Urinary bladder (tissue), 4 donors: ENCODE results near the gene STK32B. TPM values are rescaled to one million over a fixed set of nuclear protein-coding genes. Genes with fewer than 3 reads are reported as not detected.
"Not testable (repeated sequence)": the region's sequence is repeated elsewhere in the genome, so short reads cannot be mapped to it uniquely, and the experiment has no call there.

Experiments used
- DNase-seq: peaks from one replicate; pipeline ENCODE4 v3.0.0-alpha.2; 2015; ENCODE audit errors: extremely low spot score
- H3K27ac ChIP-seq: one replicate; pipeline ENCODE4 v1.5.1; 2013; ENCODE audit warnings: low read depth, mild to moderate bottlenecking, moderate library complexity
- H3K36me3 ChIP-seq: one replicate; pipeline ENCODE4 v1.6.1; 2013; ENCODE audit warnings: mild to moderate bottlenecking, moderate library complexity; ENCODE audit not compliant: insufficient read depth
- H3K4me1 ChIP-seq: one replicate; pipeline ENCODE4 v1.6.1; 2013; ENCODE audit warnings: mild to moderate bottlenecking, moderate library complexity; ENCODE audit not compliant: insufficient read depth
- H3K4me3 ChIP-seq: one replicate; pipeline ENCODE4 v1.5.1; 2013; ENCODE audit warnings: low read depth, low read length
- WGBS: extraction: QIAGEN DNeasy Blood & Tissue Kit; methylation state at CpG from one replicate; pipeline ENCODE4 v1.1.7; 2013; 5-methylcytosine and 5-hydroxymethylcytosine counted together
- polyA plus RNA-seq: library from polyadenylated mRNA; stranded (reverse); fragments of 200-250 nt; gene quantifications from one replicate; pipeline ENCODE4 v1.2.3, GENCODE V29; 2013
- total RNA-seq: library from RNA; depleted of rRNA; stranded (reverse); fragments of >200 nt; gene quantifications from one replicate; pipeline ENCODE4 v1.2.3, GENCODE V29; 2014
- donor health status: healthy with polysubstance abuse.
- donor health status: healthy.

The STK32B gene
- total and polyA plus RNA-seq, 2 donors = 2.1 to 12.1 TPM

DNA sequence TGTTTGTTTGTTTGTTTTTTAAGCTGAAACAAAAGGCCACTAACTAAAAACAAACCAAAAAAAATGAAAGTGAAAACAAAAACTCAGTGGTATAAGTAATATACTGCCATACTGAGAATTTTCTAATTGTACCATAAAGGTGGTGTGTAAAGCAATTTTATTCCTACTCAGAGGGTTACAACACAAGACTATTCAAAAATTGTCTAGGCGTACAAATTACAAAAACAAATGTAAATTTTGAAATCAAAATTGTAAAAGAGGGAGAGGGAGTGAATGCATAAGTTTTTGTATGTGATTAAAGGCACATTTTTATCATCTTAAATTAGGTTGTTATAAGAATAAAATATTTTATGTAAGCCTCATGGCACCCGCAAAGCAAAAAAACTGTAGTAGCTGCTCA, 232.6 kb downstream of the STK32B start:
- Histone ChIP-seq H3K27ac (no peak overlapping the region), H3K36me3 (no peaks in the 10 kb centered on the region), H3K4me1 (no peaks in the 10 kb centered on the region), H3K4me3 (no peak overlapping the region)
- DNase-seq = no peak
- 93% methylated on average over 2 of the region's 2 CpGs for WGBS

DNA sequence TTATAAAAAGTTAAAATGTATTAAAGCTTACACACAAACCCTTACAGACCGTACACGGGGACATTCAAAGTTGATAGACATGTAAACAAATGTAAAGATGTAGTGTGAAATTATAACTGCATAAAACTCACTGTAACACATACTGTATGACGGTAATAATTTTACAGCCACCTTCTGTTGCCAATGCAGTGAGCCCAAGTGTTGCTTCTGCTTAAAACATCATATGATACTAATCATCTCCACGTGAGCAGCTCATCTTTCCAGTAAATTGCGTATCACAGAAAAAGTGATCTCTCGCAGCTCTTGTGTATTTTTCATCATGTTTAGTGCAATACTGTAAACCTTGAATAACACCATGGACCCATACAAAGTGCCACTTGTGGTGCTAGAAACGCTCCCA, 233.2 kb downstream of the STK32B start:
- Histone ChIP-seq H3K4me1 (no peaks in the 10 kb centered on the region), H3K27ac (no peak overlapping the region), H3K4me3 (no peak overlapping the region), H3K36me3 (no peaks in the 10 kb centered on the region)
- WGBS = 87% methylated on average over 7 of the region's 7 CpGs
- DNase-seq = no peak

DNA sequence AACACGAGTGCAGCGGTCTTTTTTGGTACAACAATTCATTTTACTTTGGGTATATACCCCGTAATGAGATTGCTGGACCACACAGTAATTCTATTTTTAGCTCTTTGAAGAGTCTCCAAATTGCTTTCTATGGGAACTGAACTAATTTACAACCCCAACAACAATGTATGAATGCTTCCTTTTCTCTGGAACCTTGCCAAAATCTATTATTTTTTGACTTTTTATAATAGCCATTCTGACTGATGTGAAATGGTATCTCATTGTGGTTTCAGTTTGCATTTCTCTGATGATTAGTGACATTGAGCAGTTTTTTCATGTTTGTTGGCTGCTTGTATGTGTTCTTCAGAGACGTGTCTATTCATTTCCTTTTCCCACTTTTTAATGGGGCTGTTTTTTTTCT, 240.8 kb downstream of the STK32B start:
- DNase-seq = no peak
- no peaks in the 10 kb centered on the region for H3K4me1 ChIP-seq
- H3K36me3 ChIP-seq = no peaks in the 10 kb centered on the region
- H3K4me3 ChIP-seq = no peak overlapping the region
- WGBS = 71% methylated on average over 4 of the region's 4 CpGs
- no peak overlapping the region for H3K27ac ChIP-seq

DNA sequence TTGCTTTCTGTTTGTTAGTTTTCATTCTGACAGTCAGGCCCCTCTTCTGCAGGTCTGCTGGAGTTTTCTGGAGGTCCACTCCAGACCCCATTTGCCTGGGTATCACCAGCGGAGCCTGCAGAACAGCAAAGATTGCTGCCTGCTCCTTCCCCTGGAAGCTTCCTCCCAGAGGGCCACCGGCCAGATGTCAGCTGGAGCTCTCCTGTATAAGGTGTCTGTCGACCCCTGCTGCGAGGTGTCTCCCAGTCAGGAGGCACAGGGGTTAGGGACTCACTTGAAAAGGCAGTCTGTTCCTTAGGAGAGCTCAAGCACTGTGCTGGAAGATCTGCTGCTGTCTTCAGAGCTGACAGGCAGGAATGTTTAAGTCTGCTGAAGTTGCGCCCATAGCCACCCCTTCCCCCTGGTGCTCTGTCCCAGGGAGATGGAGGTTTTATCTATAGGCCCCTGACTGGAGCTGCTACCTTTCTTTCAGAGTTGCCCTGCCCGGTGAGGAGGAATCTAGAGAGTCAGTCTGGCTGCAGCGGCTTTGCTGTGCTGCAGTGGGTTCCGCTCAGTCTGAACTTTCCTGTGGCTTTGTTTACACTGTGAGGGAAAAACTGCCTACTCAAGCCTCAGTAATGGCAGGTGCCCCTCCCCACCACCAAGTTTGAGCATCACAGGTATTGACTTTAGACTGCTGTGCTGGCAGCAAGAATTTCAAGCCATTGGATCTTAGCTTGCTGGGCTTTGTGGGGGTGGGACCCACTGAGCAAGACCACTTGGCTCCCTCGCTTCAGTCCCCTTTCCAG, 246.9 kb downstream of the STK32B start:
- not testable (repeated sequence) for DNase-seq, H3K36me3 ChIP-seq, H3K27ac ChIP-seq, H3K4me3 ChIP-seq, H3K4me1 ChIP-seq
- WGBS = 87% methylated on average over 9 of the region's 9 CpGs

DNA sequence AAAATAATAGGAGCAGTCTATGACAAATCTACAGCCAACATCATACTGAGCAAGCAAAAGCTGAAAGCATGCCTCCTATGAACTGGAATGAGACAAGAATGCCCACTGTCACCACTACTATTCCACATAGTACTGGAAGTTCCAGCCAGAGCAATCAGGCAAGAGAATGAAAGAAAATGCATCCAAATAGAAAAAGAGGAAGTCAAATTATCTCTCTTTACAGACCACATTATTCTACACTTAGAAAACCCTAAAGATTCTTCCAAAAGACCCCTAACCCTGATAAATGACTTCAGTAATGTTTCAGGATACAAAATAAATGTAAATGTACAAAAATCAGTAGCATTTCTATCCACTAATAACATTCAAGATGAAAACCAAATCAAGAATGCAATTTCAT, 249.0 kb downstream of the STK32B start:
- H3K27ac ChIP-seq = no peak overlapping the region
- no peaks in the 10 kb centered on the region for H3K4me1 ChIP-seq
- H3K36me3 ChIP-seq = no peaks in the 10 kb centered on the region
- H3K4me3 ChIP-seq = no peak overlapping the region
- DNase-seq = no peak

DNA sequence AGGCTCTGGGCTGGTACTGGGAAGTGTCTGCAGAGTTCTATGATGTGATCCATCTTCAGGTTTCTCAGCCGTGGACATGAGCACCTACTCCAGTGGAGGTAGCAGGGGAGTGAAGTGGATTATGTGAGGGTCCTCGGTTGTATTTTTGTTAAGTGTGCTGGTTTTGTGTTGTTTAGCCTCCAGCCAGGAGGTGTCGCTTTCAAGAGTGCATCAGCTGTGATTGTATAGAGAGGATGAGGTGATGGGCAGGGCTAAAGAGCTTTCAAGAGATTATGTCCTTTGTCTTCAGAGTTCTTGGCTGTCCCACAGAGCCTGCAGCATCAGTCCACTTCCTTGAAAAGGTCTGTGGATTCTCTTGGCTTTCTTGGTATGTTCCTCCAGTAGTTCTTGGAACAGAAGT, 256.6 kb downstream of the STK32B start:
- H3K27ac ChIP-seq = no peak overlapping the region
- 92% methylated on average over 3 of the region's 3 CpGs for WGBS

DNA sequence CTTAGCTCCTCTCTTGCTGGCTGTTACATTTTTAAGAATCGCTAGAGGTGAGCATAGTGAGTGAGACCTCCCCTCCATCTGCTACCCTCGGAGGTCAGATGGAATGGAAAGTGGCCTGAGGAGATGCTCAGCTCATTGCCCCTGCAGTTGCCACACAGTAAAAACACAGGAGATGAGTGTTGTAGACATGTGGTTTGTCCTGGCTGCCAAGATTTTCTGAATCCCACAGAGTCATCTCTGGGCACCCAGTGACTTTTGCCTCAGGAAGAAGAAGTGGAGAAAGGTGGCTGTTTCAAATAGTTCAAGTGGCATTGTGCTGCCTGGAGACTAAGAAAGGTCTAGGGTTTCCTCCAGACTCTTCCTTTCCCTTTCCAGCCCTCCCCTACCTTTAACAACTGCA, 271.0 kb downstream of the STK32B start:
- 87% methylated on average over 2 of the region's 2 CpGs for WGBS
- H3K4me1 ChIP-seq = no peaks in the 10 kb centered on the region
- no peak for DNase-seq
- H3K27ac ChIP-seq = no peak overlapping the region
- H3K4me3 ChIP-seq = no peak overlapping the region
- no peaks in the 10 kb centered on the region for H3K36me3 ChIP-seq

More for the DNA sequence above, 256.6 kb downstream of the STK32B start:
- DNase-seq = no peak
- no peaks in the 10 kb centered on the region for H3K4me1 ChIP-seq
- H3K4me3 ChIP-seq = no peak overlapping the region
- no peaks in the 10 kb centered on the region for H3K36me3 ChIP-seq

DNA sequence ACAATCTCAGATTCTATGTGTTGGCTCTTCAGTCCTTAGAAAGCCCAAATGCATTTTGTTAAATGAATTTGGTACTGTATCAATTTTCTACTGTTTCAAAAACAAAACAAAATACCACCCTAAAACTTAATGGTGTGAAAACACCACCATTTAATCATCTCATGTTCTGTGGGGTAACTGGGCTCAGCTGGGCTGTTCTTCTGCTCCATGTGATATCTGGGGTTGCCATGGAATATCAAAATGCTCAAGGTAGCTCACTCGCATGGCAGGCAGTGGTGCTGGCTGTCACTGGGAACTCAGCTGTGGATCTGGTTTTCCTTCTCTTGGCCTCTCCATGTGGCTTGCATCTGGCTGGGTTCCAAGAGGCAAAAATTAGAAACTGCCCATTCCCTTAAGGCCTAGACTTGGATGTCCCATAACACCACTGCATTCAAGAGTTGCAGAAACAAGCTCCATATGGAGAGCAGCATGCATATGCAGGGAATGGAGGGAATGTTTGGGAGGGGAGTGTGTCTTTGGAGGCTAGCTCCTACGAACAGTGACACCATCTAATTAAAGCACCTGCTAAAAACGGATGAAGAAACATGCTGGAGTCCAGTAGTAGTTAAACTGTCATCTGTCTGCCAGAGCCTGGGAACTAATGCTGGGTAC, 279.2 kb downstream of the STK32B start:
- no peaks in the 10 kb centered on the region for H3K4me1 ChIP-seq
- H3K27ac ChIP-seq = no peak overlapping the region
- no peaks in the 10 kb centered on the region for H3K36me3 ChIP-seq
- 57% methylated on average over 3 of the region's 3 CpGs for WGBS
- H3K4me3 ChIP-seq = no peak overlapping the region
- no peak for DNase-seq

DNA sequence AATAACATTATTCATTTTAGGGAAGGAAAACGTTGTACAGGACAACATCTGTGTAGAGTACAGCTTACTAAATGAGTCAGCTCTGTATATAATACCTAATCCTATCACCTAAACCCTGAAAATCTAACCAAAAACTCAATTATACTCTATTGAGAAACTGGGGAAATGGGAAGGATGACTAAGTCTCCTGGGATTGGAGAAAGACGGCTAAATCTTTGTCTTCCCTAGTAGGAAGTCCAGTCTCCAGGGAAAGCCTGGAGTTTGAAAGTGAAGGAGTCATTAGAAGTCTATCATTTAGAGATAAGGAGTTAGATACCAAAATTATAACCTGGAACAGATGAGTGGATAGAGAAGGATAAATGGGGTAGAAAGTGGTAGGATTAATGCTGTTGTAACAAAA, 286.5 kb downstream of the STK32B start:
- Histone ChIP-seq H3K4me3 (no peak overlapping the region), H3K4me1 (no peaks in the 10 kb centered on the region), H3K27ac (no peak overlapping the region), H3K36me3 (no peaks in the 10 kb centered on the region)
- no peak for DNase-seq
- 54% methylated on average over 2 of the region's 2 CpGs for WGBS

DNA sequence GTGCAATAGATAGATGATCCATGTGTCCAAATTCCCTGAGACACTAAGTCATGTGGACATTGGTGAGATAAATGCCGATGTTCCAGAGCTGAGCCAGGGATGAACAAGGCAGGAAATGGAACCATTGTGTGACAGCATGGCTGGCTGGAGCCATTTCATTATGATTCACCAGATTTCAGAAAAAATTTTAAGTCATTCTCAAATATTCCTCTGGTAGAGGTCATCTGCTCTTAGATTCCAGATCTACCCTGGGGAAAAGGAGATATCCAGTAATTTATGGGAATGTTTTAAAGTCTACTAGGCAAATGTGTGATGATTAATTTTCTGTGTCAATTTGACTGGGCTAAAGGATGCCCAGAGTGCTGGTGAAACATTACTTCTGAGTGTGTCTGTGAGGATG, 287.3 kb downstream of the STK32B start:
- 81% methylated on average over 1 of the region's 1 CpG for WGBS
- no peak for DNase-seq
- H3K4me3 ChIP-seq = no peak overlapping the region
- no peaks in the 10 kb centered on the region for H3K4me1 ChIP-seq
- no peaks in the 10 kb centered on the region for H3K36me3 ChIP-seq
- no peak overlapping the region for H3K27ac ChIP-seq

DNA sequence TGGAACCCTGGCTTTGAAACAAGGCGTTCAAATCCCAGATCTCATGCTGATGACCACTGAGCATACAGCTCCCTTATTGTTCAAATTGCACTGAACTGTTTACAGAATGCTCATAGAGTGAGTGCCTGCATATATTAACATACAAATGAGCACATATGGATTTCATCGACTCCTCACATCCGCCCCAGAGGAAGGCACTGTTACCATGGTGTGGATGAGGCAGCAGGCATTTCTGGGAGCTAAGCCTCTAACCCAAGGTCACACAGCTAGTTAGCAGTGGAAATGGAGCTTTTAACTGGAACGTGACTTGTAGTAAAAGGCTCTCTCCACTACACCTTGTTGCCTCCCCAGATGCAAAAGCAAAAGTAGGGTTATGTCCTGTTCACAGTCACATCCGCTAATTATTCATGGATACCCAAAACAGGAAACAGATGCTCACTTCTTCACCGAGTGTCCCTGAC, 289.7 kb downstream of the STK32B start:
- no peaks in the 10 kb centered on the region for H3K4me1 ChIP-seq
- H3K4me3 ChIP-seq = no peak overlapping the region
- WGBS = 65% methylated on average over 6 of the region's 6 CpGs
- no peak overlapping the region for H3K27ac ChIP-seq
- DNase-seq = no peak
- no peaks in the 10 kb centered on the region for H3K36me3 ChIP-seq

DNA sequence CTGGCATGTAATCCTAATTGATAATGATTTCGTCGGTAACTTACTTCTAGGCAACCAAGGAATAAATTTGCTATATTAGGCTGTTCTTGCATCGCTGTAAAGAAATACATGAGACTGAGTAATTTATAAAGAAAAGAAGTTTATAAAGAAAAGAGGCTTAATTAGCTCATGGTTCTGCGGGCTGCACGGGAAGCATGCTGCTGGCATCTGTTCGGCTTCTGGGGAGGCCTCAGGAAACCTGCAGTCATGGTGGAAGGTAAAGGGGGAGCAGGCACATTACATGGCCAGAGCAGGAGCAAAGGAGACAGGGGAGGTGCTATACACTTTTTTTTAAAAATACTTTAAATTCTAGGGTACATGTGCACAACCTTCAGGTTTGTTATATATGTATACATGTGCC, 290.2 kb downstream of the STK32B start:
- WGBS = 84% methylated on average over 6 of the region's 6 CpGs
- H3K36me3 ChIP-seq = no peaks in the 10 kb centered on the region
- no peak overlapping the region for H3K4me3 ChIP-seq
- no peaks in the 10 kb centered on the region for H3K4me1 ChIP-seq
- no peak overlapping the region for H3K27ac ChIP-seq
- DNase-seq = no peak

DNA sequence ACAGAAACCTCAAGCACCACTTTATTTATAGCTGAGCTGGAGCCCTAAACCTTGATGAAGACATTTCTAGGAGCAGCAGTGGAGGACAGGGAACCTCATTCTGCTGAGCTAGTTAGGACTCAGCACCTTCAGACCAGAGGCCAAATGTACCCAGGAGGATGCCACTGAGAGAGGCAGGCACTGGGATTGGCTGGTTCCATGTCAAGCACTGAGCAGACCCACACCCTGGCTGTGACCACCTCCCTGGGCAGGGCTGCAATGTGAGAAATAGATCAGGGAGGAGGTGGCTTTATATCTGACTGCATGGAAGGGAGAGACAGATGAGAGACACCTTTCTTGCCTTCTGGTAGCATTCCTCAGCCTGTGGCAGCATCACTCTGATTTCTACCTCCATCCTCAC, 304.6 kb downstream of the STK32B start:
- DNase-seq = no peak
- H3K36me3 ChIP-seq = no peaks in the 10 kb centered on the region
- no peak overlapping the region for H3K4me3 ChIP-seq
- H3K4me1 ChIP-seq = no peaks in the 10 kb centered on the region
- H3K27ac ChIP-seq = no peak overlapping the region

DNA sequence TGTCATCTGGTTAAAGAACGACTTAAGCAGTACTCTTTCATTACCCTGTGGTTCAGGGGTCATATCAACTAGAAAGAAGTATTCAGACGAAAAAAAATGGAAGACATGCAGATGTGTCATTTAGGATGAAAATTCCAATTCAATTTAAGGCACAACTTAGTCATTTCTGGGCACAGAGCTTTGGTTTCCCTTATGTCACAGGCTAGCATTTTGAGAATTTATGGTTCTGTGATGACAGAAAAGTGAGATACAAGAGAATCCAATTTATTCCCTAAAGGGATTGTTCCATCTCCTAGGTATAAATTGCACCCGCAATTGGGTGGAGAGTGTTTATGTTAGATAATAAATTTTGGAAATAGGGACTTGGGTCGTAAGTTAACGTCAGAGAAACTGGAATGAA, 306.6 kb downstream of the STK32B start:
- no peak for DNase-seq
- 33% methylated on average over 5 of the region's 5 CpGs for WGBS

More for the DNA sequence above, 306.6 kb downstream of the STK32B start:
- no peaks in the 10 kb centered on the region for H3K4me1 ChIP-seq
- H3K36me3 ChIP-seq = no peaks in the 10 kb centered on the region
- H3K27ac ChIP-seq = no peak overlapping the region
- no peak overlapping the region for H3K4me3 ChIP-seq
